Endothelial cell of umbilical vein (primary cell): ENCODE measurements around the gene GRIA3. TPM values are rescaled to one million over a fixed set of nuclear protein-coding genes. Genes with fewer than 3 reads are reported as not detected.

Source experiments
- BruUV-seq: library from RNA; stranded (reverse); fragments of 400-500 nt; replicated peaks from 2 replicates; lab custom pipeline; 2021; lab: Mats Ljungman, UMichigan
- CTCF ChIA-PET: fragments of 300-600, 350-600 bp; sonication (Branson Sonifier 250); formaldehyde crosslinking; loops from one replicate; lab custom pipeline; 2021; ENCODE audit warnings: antibody characterized with exemption, inconsistent platforms; lab: Charles Lee
- POLR2A ChIA-PET: fragments of 300-600, 350-600 bp; sonication (Branson Sonifier 250); formaldehyde crosslinking; loops from one replicate; lab custom pipeline; 2021; ENCODE audit warnings: antibody characterized with exemption, inconsistent platforms; lab: Charles Lee
- DNase-seq: peaks from one replicate; pipeline ENCODE4 v3.0.0-alpha.2; 2011; ENCODE audit warnings: low read depth, low spot score
- FAIRE-seq: peaks from 2 replicates; lab custom pipeline; 2011; peaks lifted over from hg19 to GRCh38; lab: Jason Lieb, UNC
- H2AFZ ChIP-seq: 2 replicates; pipeline ENCODE4 v1.6.0; 2012; ENCODE audit warnings: low read depth, low read length, control low read depth, inconsistent platforms
- H3K27ac ChIP-seq: 2 replicates; pipeline ENCODE4 v1.5.1; 2011; ENCODE audit warnings: low read depth, mild to moderate bottlenecking, control low read depth, low read length, moderate library complexity; ENCODE audit not compliant: insufficient read depth
- H3K27me3 ChIP-seq, 2 experiments: 2 replicates each; pipeline versions ENCODE4 v1.6.0 to v1.6.1; 2011; ENCODE audit warnings: low read length in 2 of 2, mixed read lengths in 1 of 2; ENCODE audit not compliant: control insufficient read depth in 2 of 2, insufficient read depth in 2 of 2
- H3K36me3 ChIP-seq, 2 experiments: 2 replicates in 1 of 2; 3 replicates in 1 of 2; pipeline ENCODE4 v1.5.1; 2011; ENCODE audit warnings: low read length in 2 of 2, mild to moderate bottlenecking in 1 of 2, moderate library complexity in 1 of 2; ENCODE audit not compliant: control insufficient read depth in 2 of 2, insufficient read depth in 2 of 2; ENCODE audit errors: extremely low read depth in 1 of 2
- H3K4me1 ChIP-seq: 3 replicates; pipeline ENCODE4 v1.5.1; 2011; ENCODE audit warnings: mild to moderate bottlenecking, low read length; ENCODE audit not compliant: control insufficient read depth, insufficient read depth; ENCODE audit errors: extremely low read depth
- H3K4me2 ChIP-seq: 2 replicates; pipeline ENCODE4 v1.6.1; 2011; ENCODE audit warnings: low read length, control low read depth, mixed read lengths; ENCODE audit not compliant: insufficient read depth
- H3K4me3 ChIP-seq, 3 experiments: fragments of 200-600 bp in 1 of 3; sonication (generic), shearing (Covaris generic) in 1 of 3; replicated peaks in 1 of 3; 2 replicates each; pipeline ENCODE4 v1.5.1; 2011 to 2016; ENCODE audit warnings: control low read depth in 3 of 3, low read length in 3 of 3, mild to moderate bottlenecking in 2 of 3, inconsistent platforms in 1 of 3, low read depth in 1 of 3, moderate library complexity in 1 of 3; ENCODE audit not compliant: insufficient read depth in 1 of 3
- H3K79me2 ChIP-seq: 2 replicates; pipeline ENCODE4 v1.6.0; 2012; ENCODE audit warnings: low read length, inconsistent platforms; ENCODE audit not compliant: control insufficient read depth, insufficient read depth
- H3K9ac ChIP-seq: replicated peaks from 2 replicates; pipeline ENCODE3; 2011; ENCODE audit warnings: low read length, control low read depth; ENCODE audit not compliant: insufficient read depth; ENCODE audit errors: extremely low read depth
- H3K9me1 ChIP-seq: replicated peaks from 3 replicates; pipeline ENCODE4 v1.6.0; 2011; ENCODE audit warnings: mild to moderate bottlenecking, low read length; ENCODE audit not compliant: control insufficient read depth, insufficient read depth; ENCODE audit errors: extremely low read depth
- H3K9me3 ChIP-seq: replicated peaks from 2 replicates; pipeline ENCODE4 v1.5.1; 2012; ENCODE audit warnings: low read length, inconsistent platforms; ENCODE audit not compliant: control insufficient read depth, insufficient read depth
- H4K20me1 ChIP-seq: replicated peaks from 2 replicates; pipeline ENCODE3; 2011; ENCODE audit warnings: mild to moderate bottlenecking, low read length; ENCODE audit not compliant: control insufficient read depth, insufficient read depth; ENCODE audit errors: extremely low read depth
- FOS ChIP-seq: IDR thresholded peaks from 2 replicates; pipeline ENCODE4 v1.6.1; 2011; ENCODE audit warnings: mild to moderate bottlenecking, low read length, moderate library complexity, borderline replicate concordance; ENCODE audit not compliant: insufficient read depth
- GATA2 ChIP-seq: IDR thresholded peaks from 2 replicates; pipeline ENCODE4 v1.7.0; 2011; ENCODE audit warnings: low read depth, mild to moderate bottlenecking, moderate library complexity, mixed read lengths, low read length; ENCODE audit not compliant: insufficient read length, insufficient read depth
- POLR2AphosphoS5 ChIP-seq: IDR thresholded peaks from 2 replicates; pipeline ENCODE4 v1.6.1; 2012; ENCODE audit warnings: low read depth, mild to moderate bottlenecking, control low read depth, low read length, moderate library complexity; ENCODE audit not compliant: insufficient read depth
- dilution Hi-C: fragments of 300-500 bp; cut with MboI; formaldehyde crosslinking; loops from one replicate; pipeline ENCODE4 v1.15.0; 2019; ENCODE audit warnings: low sequenced_read_pairs; ENCODE audit not compliant: extremely low pct_ligation_motif_present
- intact Hi-C: fragments of 100-400 bp; cut with micrococcal nuclease; formaldehyde crosslinking; loops from one replicate; pipeline ENCODE4 v1.10.0; 2022
- polyA plus RNA-seq, 4 experiments: library from polyadenylated mRNA; depleted of rRNA in 3 of 4; stranded (reverse) in 3 of 4; unstranded in 1 of 4; fragments of >200 nt; gene quantifications; 2 replicates each; pipeline versions ENCODE4 v1.2.1 to v1.2.3, GENCODE V29; 2011 to 2012; ENCODE audit warnings: missing spikeins in 1 of 4
- total RNA-seq: library from RNA; stranded (reverse); gene quantifications from 2 replicates; pipeline ENCODE4 v1.2.3, GENCODE V29; 2021
- TF ChIP-seq, protein P1 (sequence below), 2 donors: IDR thresholded peaks; 1 replicate in 1 of 2; 2 replicates in 1 of 2; pipeline ENCODE4 v1.5.1; 2011; ENCODE audit warnings: low read length in 2 of 2, mild to moderate bottlenecking in 2 of 2, moderate library complexity in 2 of 2, control low read depth in 1 of 2, inconsistent platforms in 1 of 2, low read depth in 1 of 2; ENCODE audit not compliant: insufficient read depth in 1 of 2; ENCODE audit errors: extremely low read depth in 1 of 2

The GRIA3 gene
- total and polyA plus RNA-seq, 2 donors (not counting 3 experiments of a cell fraction or from before 2014, with no cell fraction given): not detected

DNA sequence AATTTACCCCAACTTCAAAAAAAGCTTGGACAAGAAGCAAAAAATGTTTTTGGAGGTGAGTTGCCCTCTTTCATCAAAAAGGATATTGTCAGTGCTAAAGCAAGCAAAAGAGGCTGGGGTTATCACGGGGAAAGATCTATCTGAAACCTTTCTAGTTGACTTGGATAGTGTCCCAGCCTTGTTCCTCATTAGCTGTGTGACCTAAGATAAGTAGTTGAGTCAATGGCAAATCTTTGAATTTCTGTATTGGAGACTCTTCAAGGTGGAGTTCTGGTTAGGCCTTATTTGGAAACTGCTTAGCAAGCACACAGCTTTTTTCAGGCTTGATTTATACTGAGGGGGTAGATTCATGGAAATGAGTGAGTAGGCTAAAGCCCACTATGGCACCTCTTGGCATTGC, 271.6 kb downstream of the GRIA3 start:
- Histone ChIP-seq H3K4me1 (no peaks in the 10 kb centered on the region), H3K9me1 (no peaks in the 10 kb centered on the region), H3K4me2 (no peak overlapping the region), H3K27ac (no peak overlapping the region), H3K4me3 (no peak overlapping the region), H4K20me1 (no peaks in the 10 kb centered on the region), H3K27me3 (no peaks in the 10 kb centered on the region), H2AFZ (no peak overlapping the region), H3K9ac (no peak overlapping the region), H3K79me2 (no peaks in the 10 kb centered on the region), H3K9me3 (no peaks in the 10 kb centered on the region), H3K36me3 (no peaks in the 10 kb centered on the region)
- intact Hi-C loops: no loop called here
- TF ChIP-seq GATA2 (no peak), POLR2AphosphoS5 (no peak)
- no TSS peak for BruUV-seq
- FAIRE-seq (no peak), DNase-seq (no peak)
- dilution Hi-C loops: no loop called here
- ChIA-PET POLR2A (no interaction called here), CTCF (no interaction called here)

DNA sequence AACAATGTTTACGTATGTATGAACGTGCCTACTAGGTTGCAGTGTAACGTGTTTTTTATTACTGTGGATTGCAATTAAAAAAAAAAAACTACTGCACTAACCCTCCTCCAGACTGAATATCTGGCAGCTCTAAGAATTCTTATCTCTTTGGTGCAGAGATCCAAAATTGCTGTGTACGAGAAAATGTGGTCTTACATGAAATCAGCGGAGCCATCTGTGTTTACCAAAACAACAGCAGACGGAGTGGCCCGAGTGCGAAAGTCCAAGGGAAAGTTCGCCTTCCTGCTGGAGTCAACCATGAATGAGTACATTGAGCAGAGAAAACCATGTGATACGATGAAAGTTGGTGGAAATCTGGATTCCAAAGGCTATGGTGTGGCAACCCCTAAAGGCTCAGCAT, 280.6 kb downstream of the GRIA3 start:
- TF ChIP-seq, protein P1, sequence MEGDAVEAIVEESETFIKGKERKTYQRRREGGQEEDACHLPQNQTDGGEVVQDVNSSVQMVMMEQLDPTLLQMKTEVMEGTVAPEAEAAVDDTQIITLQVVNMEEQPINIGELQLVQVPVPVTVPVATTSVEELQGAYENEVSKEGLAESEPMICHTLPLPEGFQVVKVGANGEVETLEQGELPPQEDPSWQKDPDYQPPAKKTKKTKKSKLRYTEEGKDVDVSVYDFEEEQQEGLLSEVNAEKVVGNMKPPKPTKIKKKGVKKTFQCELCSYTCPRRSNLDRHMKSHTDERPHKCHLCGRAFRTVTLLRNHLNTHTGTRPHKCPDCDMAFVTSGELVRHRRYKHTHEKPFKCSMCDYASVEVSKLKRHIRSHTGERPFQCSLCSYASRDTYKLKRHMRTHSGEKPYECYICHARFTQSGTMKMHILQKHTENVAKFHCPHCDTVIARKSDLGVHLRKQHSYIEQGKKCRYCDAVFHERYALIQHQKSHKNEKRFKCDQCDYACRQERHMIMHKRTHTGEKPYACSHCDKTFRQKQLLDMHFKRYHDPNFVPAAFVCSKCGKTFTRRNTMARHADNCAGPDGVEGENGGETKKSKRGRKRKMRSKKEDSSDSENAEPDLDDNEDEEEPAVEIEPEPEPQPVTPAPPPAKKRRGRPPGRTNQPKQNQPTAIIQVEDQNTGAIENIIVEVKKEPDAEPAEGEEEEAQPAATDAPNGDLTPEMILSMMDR (IDR thresholded peaks at IDR 0.05; ENCODE audit: extremely low read depth in 1 of 2, insufficient read depth in 1 of 2, low read depth in 1 of 2, low read length in 2 of 2): no peak
- TF ChIP-seq FOS (no peak), POLR2AphosphoS5 (no peak)
- H3K4me3 ChIP-seq: no peak overlapping the region
- POLR2A ChIA-PET: no interaction called here
- H3K36me3 ChIP-seq: no peaks in the 10 kb centered on the region
- H3K4me2 ChIP-seq: no peak overlapping the region
- BruUV-seq: no TSS peak
- no peak overlapping the region for H3K9ac ChIP-seq
- intact Hi-C loops (no loop called here), dilution Hi-C loops (no loop called here)
- H3K4me1 ChIP-seq: no peaks in the 10 kb centered on the region
- CTCF ChIA-PET: no interaction called here
- H3K9me3 ChIP-seq: no peaks in the 10 kb centered on the region
- H3K79me2 ChIP-seq: no peaks in the 10 kb centered on the region
- FAIRE-seq (no peak), DNase-seq (no peak)
- no peak overlapping the region for H3K27ac ChIP-seq
- no peaks in the 10 kb centered on the region for H4K20me1 ChIP-seq
- H2AFZ ChIP-seq: no peak overlapping the region
- no peaks in the 10 kb centered on the region for H3K9me1 ChIP-seq
- no peaks in the 10 kb centered on the region for H3K27me3 ChIP-seq
